Measurements from ENCODE around the gene MYOZ1.

The MYOZ1 gene

GRCh38 chr10:73591935-73592699, 49.2 kb downstream of the MYOZ1 start:
- DNase-seq = peak; percentile 39

GRCh38 chr10:73590881-73591799, 50.1 kb downstream of the MYOZ1 start, which contains the start of gene USP54:
Gene USP54, minus strand, starts transcription at chr10:73591342. Its CDS starts 15,684 bp downstream, at chr10:73575658.
- no peak for DNase-seq

- DNase-seq = no peak
Measured at GRCh38 chr10:73589563-73590126, 51.6 kb downstream of the MYOZ1 start.

GRCh38 chr10:73588656-73589055, 52.6 kb downstream of the MYOZ1 start:
- DNase-seq = no peak

GRCh38 chr10:73586583-73586984, 54.7 kb downstream of the MYOZ1 start:
- DNase-seq = no peak

- DNase-seq = no peak
Measured at GRCh38 chr10:73585327-73585726, 55.9 kb downstream of the MYOZ1 start.

GRCh38 chr10:73584737-73585136, 56.5 kb downstream of the MYOZ1 start:
- no peak for DNase-seq

- DNase-seq = no peak
Measured at GRCh38 chr10:73581918-73582317, 59.4 kb downstream of the MYOZ1 start.
